GM18858 (cell line): ENCODE results near the gene TMEM120A.

Source experiments
- ATAC-seq: cut with Tn5 transposase; IDR thresholded peaks from one replicate; pipeline ENCODE4 v1.9.1; 2021; ENCODE audit not compliant: unreplicated experiment

Gene TMEM120A

GRCh38 chr7:75995996-75996395 lies 1.6 kb upstream of the TMEM120A start:
- ATAC-seq: no peak

DNA sequence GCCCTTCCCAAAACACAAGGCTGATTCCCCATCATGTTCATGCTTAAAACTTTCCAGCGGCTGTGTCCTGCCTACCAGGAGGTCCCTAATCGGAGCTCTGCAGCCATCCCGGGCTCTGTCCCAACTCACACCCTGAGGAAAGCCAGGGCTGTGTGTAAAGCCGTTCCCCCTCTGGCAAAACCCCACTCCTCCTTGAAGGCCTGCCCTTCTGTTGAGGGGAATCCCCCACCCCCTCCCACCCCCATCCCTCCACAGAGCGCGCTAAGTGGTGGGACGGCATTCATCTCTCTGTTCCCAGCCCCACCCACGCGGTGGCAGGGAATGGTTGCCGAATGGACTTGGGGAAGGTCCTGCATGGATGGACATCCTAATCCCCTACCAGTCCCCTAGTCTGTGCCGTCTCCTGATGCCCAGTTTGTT lies 667 bp upstream of the TMEM120A start:
- ATAC-seq: no peak

GRCh38 chr7:75993689-75994387 lies 557 bp downstream of the TMEM120A start:
- ATAC-seq: no peak

DNA sequence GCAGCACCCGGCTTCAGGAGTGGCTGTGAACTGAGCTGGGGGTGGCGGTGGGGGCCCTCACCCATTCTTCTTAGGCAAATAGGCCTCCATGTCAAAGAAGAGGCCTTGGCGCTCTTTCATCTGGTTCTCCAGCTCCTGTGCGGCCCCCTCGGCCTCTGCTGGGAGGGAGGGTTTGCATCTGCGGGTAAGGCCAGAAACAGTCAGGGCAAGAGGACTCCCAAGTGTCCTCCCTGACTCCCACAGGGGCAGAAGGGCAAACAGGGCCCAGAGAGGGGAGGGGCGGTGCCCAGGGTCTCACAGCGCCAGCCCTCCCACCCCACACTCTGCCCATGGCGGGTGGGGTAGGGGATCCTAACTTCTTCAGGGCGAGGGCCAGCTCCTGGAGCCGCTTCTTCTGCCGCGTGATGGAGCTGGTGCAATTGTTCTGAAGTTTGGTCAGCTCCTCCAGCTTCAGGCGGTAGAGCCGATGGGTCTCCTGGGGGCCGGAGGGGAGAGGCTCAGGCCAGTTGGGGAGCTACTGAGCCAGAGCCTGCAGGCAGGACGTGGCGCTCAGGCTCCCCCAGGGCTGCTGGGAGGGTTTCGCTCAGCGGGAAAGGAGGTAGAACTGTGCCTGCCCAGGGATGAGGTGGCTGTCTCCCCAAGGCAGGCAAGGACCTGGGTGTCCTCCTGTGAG lies 2.2 kb downstream of the TMEM120A start:
- ATAC-seq: no peak

- ATAC-seq: no peak
Measured at GRCh38 chr7:75991531-75992082, 2.8 kb downstream of the TMEM120A start.

DNA sequence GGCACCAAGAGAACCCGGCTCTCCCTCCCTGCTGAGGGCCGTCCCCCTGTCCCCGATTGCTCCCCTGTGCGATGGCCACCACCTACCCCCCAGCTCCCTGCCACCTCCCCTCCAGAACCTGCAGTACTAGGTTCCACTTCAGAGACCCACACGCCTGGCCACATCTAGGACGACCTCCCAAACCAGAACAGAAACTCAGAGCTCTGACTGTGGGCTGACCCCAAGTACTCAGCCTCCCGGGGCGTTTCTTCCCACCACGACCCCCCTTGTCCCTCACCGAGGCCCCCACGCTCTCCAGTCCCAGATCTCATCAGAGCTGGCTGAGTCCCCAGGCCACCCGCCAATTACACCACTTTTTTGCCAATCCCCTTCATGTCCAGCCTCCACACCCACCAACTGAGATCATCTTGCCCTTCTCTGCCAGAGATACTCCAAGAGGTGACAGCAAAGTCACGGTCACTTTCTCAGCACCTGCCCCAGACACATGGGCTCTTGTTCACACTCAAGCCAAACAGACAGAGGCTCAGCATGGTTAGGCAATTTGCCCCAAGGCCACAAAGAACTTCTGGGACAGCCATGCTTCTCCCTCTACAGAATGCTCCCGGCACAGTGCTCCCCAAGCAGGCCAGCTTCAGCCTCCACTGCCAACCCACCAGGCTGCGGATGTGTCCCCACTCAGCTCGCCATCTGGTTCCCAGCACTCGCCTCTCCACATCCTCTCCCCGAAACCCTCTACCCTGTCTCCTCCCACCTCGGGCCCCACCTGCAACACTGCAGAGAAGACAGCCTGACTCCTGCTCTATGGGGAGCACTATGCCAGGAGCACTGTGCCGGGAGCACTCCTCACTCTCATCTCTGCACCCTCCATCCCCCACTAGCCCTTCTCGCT lies 4.7 kb downstream of the TMEM120A start:
- no peak for ATAC-seq

DNA sequence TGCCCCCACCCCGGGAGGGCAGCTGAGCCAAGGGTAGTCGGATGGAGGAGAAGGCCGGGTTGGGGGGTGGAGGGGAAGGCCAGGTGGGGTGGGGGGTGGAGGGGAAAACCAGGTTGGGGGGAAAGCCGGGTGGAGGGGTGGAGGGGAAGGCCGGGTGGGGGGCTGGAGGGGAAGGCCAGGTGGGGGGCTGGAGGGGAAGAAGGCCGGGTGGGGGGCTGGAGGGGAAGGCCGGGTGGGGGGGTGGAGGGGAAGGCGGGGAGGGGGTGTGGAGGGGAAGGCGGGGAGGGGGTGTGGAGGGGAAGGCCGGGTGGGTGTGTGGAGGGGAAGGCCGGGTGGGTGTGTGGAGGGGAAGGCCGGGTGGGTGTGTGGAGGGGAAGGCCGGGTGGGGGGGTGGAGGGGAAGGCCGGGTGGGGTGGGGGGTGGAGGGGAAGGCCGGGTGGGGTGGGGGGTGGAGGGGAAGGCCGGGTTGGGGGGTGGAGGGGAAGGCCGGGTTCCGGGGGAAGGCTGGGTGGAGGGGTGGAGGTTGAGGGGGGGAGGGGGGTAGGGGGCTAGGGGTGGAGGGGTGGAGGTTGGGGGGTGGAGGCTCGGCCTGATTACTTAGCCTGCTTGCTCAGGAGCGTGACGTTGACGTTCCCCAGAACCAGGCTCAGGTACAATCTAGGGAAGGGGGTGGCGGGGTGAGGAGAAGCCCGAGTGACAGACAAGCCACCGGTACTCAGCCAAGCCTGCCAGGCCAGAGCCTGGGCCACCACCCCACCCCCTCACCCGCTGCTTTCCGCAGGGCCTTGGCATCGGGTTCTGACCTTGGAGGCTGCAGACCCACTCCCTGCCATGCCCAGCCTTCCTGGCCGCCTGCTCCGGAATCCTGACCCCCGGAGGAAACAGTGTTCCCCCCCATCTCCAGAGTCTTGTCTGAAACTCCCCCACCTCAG lies 5.6 kb downstream of the TMEM120A start:
- no peak for ATAC-seq

- ATAC-seq: no peak
Measured at GRCh38 chr7:75987805-75988567, 6.4 kb downstream of the TMEM120A start.

GRCh38 chr7:75987026-75987804 lies 7.2 kb downstream of the TMEM120A start:
- ATAC-seq: no peak

DNA sequence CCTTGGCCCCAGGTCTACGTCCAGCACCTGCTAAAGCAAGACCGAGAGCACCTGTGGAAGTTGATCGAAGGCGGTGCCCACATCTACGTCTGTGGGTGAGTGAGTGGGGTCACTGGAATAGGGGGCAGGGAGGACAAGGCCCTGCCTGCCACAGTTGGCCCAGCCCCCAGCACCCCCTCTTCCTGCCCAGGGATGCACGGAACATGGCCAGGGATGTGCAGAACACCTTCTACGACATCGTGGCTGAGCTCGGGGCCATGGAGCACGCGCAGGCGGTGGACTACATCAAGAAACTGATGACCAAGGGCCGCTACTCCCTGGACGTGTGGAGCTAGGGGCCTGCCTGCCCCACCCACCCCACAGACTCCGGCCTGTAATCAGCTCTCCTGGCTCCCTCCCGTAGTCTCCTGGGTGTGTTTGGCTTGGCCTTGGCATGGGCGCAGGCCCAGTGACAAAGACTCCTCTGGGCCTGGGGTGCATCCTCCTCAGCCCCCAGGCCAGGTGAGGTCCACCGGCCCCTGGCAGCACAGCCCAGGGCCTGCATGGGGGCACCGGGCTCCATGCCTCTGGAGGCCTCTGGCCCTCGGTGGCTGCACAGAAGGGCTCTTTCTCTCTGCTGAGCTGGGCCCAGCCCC lies 8.1 kb downstream of the TMEM120A start:
- ATAC-seq: no peak

GRCh38 chr7:75985518-75986146 lies 8.8 kb downstream of the TMEM120A start:
- ATAC-seq: no peak

DNA sequence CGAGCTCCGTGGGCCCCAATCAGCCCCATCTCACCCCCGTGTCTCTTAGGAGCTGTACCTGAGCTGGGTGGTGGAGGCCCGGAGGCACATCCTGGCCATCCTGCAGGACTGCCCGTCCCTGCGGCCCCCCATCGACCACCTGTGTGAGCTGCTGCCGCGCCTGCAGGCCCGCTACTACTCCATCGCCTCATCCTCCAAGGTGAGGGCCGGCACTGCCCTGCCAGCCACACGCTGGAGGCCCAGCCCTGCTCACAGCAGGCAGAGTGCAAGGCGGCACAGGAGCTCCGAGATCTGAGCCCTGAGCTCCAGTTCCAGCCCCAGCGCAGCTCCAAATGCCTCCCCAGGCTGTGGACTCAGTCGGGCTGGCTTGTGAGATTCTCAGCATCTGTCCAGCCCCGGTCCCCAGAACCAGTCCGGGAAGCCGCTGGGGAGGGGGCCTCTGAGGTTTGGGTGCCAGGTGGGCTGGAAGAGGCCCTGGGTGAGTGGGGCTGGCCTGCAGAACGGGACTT lies 9.3 kb downstream of the TMEM120A start:
- no peak for ATAC-seq

- ATAC-seq: no peak
Measured at GRCh38 chr7:75984130-75985008, 10.0 kb downstream of the TMEM120A start.

GRCh38 chr7:75983471-75984129 lies 10.8 kb downstream of the TMEM120A start:
- no peak for ATAC-seq

DNA sequence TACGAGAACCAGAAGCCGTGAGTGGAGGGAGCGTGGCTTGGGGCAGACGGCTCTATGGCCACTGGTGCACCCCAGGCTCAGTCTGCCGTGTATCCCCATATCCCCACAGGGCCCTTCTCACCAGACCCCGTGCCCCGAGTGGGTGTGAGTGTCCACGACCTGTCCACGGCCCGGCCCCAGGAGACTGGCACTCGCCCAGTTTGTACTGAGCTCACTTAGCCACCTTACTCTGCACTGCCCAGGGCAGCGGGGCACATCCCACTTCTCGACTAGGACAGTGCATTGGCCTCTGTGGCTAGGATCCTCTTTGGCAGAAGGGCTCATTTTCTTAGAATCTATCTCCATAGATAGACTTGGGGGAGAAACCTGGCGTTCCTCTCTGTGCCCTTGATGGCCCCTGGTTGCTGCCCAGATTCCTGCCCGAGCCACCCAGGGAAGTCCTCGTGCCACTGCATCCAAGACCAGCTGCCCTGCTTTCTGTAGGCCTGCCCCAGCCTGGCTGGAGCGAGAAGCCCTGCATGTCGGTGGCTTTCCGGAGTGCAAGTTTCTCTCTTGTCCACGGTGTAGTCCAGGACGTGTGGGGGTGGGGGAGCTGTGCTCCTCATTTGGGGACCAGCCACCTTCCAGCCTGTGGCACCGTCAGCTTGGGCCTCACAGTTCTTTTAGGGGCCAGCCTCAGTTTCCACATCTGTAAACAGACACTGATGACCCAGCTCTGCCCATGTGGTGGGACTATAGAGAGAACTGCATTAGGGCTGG lies 11.9 kb downstream of the TMEM120A start:
- no peak for ATAC-seq
